ENCODE results near the gene KCNB1.

Gene KCNB1

GRCh38 chr20:49501917-49502316 lies 19.4 kb upstream of the KCNB1 start:
- H3K4me1 ChIP-seq: peaks cover 0 to 21% (median 2%) of the 10 kb centered on the region in 4 donors
- H3K9me3 ChIP-seq: no peaks in the 10 kb centered on the region
- no peaks in the 10 kb centered on the region for H3K27me3 ChIP-seq
- no peak overlapping the region for H3K27ac ChIP-seq
- peaks cover 12 to 19% (median 16%) of the 10 kb centered on the region in 3 donors for H3K36me3 ChIP-seq
- H3K4me3 ChIP-seq: no peak overlapping the region
- no peak for DNase-seq
- intact Hi-C loops (cut with DNase I; ENCODE audit: low total_unique reads): no loop called here
- no peak for TF ChIP-seq CTCF (IDR thresholded peaks at IDR 0.05)

GRCh38 chr20:49497398-49497669 lies 14.9 kb upstream of the KCNB1 start:
- intact Hi-C loops (cut with DNase I; ENCODE audit: low total_unique reads): no loop called here
- TF ChIP-seq CTCF (IDR thresholded peaks at IDR 0.05): no peak

GRCh38 chr20:49496553-49497397 lies 14.3 kb upstream of the KCNB1 start:
- intact Hi-C loops (cut with DNase I; ENCODE audit: low total_unique reads): no loop called here
- no peak for TF ChIP-seq CTCF (IDR thresholded peaks at IDR 0.05)
- Histone ChIP-seq H3K9me3 (no peaks in the 10 kb centered on the region), H3K27ac (no peak overlapping the region), H3K4me3 (no peak overlapping the region), H3K4me1 (no peaks in the 10 kb centered on the region), H3K27me3 (no peaks in the 10 kb centered on the region), H3K36me3 (no peaks in the 10 kb centered on the region)
- no peak for DNase-seq

More at GRCh38 chr20:49497398-49497669, 14.9 kb upstream of the KCNB1 start:
- H3K36me3 ChIP-seq: no peaks in the 10 kb centered on the region
- H3K4me3 ChIP-seq: no peak overlapping the region
- no peak for DNase-seq
- H3K27ac ChIP-seq: no peak overlapping the region
- no peaks in the 10 kb centered on the region for H3K9me3 ChIP-seq
- H3K27me3 ChIP-seq: no peaks in the 10 kb centered on the region
- H3K4me1 ChIP-seq: no peaks in the 10 kb centered on the region

GRCh38 chr20:49496043-49496442 lies 13.6 kb upstream of the KCNB1 start:
- no peaks in the 10 kb centered on the region for H3K4me1 ChIP-seq
- DNase-seq: no peak
- intact Hi-C loops (cut with DNase I; ENCODE audit: low total_unique reads): no loop called here

GRCh38 chr20:49490689-49491088 lies 8.2 kb upstream of the KCNB1 start:
- TF ChIP-seq CTCF (IDR thresholded peaks at IDR 0.05): no peak
- Histone ChIP-seq H3K27me3 (peaks cover 0 to 4% of the 10 kb centered on the region in 2 donors), H3K36me3 (no peaks in the 10 kb centered on the region), H3K9me3 (no peaks in the 10 kb centered on the region), H3K4me1 (peaks cover 0 to 8% (median 0%) of the 10 kb centered on the region in 4 donors), H3K27ac (no peak overlapping the region), H3K4me3 (no peak overlapping the region)
- DNase-seq: no peak
- intact Hi-C loops (cut with DNase I; ENCODE audit: low total_unique reads): no loop called here

More at GRCh38 chr20:49496043-49496442, 13.6 kb upstream of the KCNB1 start:
- no peaks in the 10 kb centered on the region for H3K27me3 ChIP-seq
- H3K36me3 ChIP-seq: no peaks in the 10 kb centered on the region
- TF ChIP-seq CTCF (IDR thresholded peaks at IDR 0.05): no peak
- no peaks in the 10 kb centered on the region for H3K9me3 ChIP-seq
- H3K4me3 ChIP-seq: no peak overlapping the region
- no peak overlapping the region for H3K27ac ChIP-seq

Measured in tibial artery (tissue), 4 donors.